Islet of Langerhans (tissue), 1 donor: ENCODE data around the gene STARD7.
"Not testable (repeated sequence)": the region's sequence is repeated elsewhere in the genome, so short reads cannot be mapped to it uniquely, and the experiment has no call there.

Experiments
- FAIRE-seq: peaks from one replicate; lab custom pipeline; 2011; peaks lifted over from hg19 to GRCh38; lab: Jason Lieb, UNC

Gene STARD7

DNA sequence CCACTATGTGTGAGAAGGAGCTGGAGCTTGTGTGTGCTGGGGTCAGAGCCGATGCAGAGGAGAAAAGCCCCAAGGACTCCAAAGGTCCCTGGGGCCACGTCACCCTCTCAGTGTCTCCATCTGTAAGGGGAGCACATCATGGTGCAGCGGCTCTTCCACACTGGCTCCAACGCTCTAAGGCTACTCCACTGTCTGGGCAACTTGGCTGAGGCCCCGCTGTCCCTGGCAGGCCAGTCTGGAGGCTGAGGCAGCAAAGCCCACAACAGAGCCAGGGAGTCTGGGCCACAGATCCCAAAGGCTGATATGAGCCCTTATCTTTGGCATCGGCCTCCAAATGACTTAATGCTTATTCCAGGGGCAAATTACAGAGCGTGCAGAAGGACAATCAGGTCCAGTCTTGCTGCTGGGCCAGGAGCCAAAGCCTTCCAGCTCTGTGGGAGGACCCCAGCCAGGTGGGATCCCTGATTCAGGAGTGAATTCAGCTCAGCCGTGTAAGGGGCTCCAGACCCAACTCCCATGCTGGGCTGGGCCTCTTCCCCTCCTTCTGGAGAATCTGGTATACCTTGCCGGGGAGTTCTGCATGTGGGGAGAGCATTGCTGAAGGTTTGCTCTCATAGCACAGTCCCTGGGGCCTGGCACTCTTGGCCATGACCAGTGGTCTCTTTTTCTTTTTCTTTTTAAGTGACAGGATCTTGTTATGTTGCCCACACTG lies 61.6 kb downstream of the STARD7 start:
- no peak for FAIRE-seq

DNA sequence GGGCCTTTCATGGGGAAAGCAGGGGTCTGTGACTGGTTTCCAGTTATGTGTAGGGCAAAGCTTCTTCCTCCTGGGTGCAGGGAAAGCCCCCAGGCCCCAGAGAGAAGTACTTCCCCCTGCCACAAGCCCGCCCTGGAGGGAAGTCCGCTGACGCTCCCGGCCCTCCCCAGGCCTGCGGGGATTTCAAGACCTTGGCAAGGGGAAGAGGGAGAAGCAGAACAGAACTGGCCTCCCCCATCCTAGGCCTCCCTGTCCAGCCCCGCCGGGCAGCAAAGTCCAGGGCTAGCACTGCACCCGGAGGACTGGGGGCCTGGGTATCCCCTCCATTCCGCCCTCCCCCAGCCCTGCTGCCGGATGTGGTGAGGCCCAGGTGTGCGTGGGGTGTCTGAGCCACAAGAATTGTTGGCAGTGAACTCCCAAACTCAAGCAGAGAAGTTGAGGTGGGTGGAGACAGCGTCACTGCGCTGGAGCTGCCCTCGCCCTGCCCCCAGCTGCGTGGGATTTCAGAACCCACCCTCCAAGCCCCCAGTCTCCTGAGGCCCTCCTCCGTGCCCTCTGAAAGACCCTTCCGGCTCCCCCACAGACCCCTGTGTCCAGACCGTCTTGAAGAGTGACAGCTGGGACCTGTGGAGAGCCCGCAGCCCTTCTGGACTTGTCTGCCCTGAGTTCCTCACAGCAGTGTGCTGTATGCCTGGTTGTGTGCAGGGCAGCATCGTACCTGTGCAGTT lies 62.3 kb downstream of the STARD7 start:
- no peak for FAIRE-seq

DNA sequence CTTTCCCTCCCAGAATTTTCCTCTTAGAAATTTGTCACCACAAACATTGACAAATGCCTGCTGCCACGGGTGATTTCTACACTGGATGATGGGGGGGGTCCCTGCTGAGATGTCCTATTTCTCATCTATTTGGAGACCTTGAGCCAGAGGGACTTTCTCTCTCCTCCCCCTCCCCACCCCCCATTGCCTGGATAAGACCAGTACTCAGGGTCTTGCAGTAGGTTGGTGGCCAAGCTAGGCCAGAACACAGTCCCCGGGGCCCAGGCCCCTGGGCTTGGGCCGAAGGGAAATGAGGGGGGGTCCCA lies 62.8 kb downstream of the STARD7 start:
- FAIRE-seq, result no peak

DNA sequence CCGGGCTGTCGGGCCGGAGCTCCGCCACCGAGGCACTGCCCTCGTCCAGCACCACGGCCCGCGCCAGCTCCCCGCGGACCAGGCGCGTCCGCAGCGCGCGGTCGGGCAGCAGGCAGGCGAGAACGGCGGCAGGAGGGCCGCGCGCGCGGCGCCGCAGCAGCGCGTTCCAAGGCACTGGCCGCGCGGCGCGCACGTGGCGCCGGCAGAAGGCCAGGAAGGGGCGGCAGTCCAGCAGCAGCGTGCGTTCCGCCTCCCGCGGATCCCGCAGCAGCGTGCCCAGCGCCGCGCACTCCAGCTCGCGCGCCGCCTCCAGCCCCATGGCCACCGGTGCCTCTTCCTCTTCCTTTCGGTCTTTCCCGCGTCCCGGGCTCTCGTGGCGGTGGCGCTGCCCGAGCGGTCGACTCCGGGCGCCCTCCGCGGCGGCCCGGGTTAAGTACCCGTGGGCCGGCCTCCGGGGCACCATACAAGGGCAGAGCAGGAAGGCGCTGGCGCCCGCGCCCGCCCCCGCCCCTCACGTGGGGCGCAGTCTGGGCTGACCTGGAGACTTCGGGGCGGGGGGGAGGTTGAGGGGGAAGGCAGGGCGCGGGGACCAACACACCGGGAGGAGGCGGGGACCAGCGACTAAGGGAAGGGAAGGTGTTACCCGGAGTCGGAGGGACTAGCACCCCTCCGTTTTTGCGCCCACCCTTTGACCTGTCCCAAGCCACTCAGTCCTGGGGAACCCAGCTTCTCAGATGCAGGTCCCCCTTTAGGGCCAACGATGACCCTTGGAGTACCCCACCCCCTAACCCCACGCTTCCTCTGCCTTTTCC lies 63.4 kb downstream of the STARD7 start, which contains the start of gene DUSP2:
Gene DUSP2, minus strand, starts transcription at position 405 of the 812 bp plus-strand sequence. Its CDS starts 86 bp downstream, at position 319.
- FAIRE-seq, result no peak

DNA sequence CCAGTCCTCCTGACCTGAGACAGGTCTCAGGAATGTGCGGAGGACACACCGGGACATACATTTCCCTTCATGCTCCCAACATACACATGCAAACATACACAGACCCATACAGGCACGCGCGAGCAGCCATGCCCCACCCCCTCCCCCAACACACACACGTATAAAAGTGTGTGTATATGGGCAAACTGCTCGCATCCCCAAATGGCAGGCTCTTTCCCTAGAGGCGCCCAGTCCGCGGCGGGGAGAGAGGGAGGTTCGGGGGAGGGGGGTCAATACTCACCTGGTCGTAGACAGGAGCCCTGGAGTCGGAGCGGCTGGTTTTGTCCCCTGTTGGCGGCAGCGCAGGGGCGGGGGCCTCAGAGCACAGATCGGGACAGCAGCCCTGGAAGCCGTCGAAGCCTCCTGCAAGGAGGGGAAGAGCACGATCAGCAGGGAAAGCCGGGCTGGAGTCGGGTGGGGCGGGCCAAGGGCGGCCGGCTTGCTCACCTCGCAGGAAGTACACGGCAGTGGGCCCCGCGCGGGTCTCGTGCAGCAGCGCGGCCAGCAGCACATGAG lies 64.1 kb downstream of the STARD7 start:
- no peak for FAIRE-seq

DNA sequence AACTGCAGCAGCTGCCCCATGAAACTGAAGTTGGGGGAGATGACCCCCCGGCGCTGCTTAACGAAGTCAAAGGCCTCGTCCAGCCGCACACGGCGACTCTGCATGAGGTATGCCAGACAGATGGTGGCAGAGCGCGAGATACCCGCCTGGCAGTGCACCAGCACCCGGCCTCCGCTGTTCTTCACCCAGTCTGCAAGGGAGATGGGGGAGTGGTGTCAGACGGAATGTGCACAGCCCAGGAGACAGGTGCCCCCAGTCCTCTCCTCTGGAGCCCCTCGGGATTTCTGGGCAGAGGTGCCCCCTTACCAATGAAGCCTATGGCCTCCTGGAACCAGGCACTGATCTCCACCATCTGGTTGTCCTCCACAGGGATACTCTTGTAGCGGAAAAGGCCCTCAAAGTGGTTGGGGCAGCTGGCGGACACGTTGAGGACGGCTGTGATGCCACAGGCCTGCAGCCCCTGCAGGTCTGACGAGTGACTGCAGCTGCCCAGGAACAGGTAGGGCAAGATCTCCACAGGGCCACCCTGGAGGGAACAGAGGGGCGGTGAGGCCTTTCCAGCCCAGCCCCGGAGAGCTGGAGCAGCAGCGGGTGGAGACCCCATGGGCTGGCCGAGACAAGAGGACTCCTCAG lies 64.7 kb downstream of the STARD7 start:
- FAIRE-seq, result no peak

DNA sequence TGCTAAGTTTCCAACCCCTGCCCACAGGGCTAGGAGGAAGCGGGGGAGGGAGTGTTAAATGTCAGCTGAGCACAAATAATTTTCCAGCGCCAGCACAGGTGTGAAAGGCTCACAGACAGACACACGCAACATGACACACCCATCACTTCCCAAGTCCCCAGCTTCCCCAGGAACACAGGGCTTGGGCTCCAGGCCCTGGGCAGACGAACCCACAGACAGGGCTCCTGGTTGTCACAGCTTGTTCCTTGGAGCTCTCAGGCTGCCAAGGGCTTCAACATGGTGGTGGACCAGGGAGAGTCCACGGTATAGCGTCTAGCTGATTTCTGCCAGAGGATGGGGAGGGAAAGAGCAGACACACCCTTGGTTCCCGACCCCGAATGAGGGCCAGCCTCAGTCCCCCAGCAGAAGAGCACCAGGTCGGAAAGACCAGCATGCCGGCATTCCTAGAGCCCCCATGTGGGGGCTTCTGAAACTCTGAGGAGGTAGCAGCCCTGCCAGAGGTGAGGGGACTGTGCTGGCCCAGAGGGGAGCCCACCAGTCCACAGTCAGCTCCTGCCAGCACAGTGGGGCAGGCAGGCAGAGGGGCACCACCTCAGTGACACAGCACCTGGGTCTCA lies 65.3 kb downstream of the STARD7 start:
- FAIRE-seq, result no peak

DNA sequence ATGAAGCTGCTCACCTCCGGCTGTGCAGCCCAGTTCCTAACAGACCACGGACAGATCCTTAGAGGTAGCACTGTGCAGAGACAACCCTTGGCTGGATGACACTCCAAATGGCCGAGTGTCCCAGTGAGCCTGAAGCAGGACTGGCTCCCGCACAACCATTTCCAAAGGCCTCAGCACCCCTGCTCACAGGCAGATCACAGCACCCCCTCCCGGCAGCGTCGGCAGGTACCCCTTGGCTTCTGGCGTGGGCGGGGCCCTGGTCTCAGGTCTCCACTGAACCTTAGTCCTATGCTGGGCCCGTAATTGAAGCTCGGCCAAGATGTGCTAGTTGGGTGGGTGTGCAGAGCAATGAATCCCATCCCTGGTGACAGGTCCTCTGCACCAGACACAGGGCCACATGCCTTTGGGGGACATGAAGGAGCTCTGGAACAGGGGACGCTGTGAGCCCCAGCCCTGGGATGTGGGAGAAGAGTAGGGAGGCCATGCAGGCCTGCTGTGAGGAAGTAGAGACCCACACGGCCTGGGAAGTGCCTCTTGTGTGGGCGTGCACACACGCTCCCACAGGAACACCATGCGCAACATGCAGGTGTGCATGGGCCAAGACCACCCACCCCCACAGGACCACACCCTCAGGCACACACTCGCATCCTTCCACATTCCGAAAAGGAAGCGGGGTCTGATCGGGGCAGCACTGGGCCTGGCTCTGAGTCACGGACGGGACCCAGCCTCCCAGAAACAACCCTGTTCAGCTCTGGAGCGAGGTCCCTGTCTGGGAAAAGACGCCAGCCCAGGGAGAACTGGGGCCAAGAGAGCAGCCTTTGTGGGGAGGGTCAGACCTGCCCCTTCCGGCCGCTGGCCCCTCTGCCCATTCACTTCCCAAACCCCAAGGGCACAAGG lies 66.2 kb downstream of the STARD7 start:
- FAIRE-seq, result no peak

DNA sequence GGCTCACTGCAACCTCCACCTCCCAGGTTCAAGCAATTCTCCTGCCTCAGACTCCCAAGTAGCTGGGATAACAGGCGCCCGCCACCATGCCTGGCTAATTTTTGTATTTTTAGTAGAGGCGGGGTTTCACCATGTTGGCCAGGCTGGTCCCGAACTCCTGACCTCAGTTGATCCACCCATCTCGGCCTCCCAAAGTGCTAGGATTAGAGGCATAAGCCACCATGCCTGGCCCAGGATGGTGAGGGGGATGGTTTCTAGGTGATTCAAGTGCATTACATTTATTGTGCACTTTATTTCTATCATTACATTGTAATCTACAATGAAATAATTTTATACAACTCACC lies 67.0 kb downstream of the STARD7 start:
- FAIRE-seq, result not testable (repeated sequence)

DNA sequence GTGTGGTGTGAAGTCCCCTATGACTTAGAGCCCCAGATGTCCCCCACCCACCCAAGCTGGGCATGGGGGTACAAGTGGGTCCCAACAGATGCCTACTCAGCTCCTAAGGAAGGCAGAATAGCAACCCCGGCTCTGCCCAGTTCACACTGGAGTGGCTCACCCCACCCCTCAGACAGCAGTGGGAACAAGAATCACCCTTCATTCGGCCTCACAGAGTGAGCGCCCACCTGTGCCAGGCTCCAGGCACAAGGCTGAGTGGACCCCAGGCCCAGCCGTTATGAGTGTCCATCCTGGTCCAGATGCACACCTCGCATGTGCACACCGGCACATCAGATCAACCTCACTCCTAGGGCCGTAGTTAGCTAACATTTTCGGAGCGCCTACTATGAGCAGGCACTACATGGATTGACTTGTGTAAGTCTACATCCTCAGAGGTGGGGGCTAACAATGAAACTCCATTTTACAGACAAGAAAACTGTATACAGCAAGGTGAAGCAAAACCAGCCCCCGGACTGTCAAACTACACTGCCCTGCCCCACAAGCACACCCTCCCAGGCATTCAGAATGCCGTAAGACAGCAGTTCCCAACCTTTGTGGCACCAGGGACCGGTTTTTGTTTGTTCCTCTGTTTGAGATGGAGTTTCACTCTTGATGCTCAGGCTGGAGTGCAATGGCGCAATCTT lies 67.5 kb downstream of the STARD7 start:
- FAIRE-seq, result no peak

DNA sequence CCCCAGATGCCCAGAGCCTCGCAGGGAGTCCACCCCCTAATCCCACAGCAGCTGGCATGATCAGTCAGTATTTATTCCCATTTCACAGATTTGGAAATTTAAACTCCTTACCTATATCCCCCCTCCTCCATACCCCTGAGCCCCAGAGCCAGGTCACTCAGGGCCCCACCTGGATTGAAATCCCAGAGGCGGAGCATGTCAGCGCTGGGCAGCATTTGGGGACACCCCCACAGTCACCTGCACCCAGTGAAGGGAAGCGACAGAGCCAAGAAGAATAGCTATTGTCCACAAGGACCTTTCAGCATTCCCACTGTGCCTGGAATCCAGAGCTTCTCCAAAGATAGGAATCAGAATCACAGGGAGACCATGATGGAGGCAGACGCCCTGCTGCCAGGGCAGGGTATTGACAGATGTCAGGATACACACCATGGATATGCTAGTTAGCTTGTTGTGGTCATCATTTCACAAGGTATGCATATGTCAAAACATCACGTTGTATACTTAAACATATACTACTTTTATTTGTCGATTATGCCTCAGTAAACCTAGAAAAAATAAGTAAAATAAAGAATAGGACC lies 69.4 kb downstream of the STARD7 start:
- no peak for FAIRE-seq

DNA sequence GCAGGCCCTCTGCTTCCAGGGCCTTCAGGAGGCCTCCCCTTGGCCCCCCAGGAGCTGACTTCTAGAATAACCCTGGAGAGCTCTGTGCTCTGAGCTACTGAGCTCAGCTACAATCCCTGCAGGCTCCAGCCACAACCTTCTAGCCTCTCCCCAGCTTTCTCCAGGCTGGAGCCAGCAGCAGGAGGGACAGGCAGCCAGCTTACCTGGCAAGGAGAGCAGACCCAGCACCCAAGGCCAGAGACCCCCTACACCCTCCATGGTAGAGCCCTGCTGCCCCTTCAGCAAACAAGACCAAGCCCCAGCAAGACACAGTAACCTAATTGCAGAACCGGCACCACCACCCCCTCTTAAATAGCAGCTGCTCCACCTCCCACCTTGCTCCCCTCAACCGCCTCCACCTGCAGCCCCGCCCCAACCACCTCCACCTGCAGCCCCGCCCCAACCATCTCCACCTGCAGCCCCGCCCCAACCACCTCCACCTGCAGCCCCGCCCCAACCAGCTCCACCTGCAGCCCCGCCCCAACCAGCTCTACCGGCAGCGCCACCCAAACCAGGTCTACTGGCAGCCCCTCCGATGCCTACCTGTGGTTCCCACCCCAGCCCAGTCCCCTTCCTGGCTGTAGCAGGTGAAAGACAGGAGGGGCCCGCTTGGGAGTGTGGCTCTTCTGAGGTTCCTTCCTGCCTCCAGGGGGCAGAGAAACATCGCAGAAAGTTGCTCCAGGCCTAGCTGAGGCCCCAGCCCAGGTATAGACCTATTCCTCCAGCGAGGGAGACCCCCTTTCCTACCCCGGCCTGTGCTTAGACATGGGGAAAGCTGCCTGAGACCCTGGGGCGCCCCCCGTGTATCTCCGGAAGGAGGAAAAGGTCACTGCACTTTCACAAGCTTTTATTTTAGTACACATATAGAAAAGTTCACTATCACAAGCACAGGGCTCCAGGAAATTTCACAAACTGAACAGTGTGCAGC lies 70.2 kb downstream of the STARD7 start, which contains the start of gene ASTL:
Gene ASTL, minus strand, starts transcription at position 324 of the 967 bp plus-strand sequence. Its CDS starts 66 bp downstream, at position 258.
- FAIRE-seq, result no peak

DNA sequence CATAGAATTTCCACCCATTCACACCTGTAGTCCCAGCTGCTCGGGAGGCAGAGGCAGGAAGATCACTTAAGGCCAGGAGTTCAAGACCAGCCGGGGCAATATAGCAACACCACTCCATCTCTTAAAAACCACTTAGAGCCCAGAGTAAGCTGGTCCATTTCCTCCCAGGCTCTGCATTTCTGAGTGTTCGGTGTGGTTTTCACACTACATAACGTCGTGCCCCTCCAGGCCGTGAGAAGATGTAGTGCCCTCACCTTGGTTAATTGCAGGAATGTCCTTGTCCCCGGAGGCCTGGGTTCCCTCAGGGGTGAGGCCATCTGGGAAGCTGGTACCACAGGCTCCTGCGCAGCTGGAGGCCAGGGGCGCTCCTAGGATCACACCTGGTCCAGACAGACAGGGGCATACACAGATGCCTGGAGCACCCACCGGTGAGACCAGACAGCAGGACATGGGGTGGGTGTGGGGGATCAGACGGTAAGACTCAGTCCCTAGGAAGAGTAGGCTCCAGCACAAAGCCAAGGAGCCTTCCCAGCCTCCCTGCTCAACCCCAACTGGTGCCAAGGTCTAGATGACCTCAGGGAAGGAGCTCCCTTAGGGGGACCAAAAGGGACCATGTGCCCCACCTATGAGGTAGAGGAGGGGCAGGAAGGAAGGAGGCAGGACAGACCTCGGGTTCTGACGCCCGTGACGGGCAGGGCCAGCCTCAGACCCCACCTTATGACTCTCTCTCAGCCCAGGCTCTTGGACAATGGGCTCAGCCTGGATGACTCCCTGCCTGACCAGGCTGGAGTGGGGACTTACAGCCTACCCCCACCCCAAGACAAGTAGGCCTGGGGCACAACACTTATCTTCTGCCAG lies 71.1 kb downstream of the STARD7 start:
- no peak for FAIRE-seq

DNA sequence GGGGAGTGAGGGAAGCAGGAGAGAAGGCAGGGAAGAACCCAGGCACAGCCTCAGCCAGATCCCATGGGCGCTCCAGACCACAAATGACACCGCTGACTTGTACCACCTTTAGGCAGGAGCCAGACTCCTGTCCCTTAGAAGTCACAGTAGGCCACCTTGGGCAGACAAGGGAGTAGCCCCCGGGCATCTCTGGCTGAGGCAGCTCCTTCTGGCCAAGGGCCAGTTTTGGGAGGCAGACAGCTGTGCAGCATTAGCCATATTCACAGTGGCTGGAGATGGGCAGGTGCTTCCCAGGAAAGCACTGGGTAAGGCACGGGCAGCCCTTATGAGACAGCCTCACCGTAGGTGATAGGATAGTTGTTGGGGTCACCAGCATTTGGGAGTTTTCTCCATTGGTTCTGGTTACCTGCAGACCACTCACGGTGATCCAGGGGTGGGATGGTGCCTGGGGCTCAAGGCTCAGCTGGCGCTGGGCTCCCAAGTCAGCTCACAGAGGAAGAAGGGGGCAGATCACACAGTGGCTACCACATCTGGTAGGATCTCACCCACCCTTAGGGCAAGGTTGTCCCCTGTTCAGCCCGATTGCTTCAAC lies 72.4 kb downstream of the STARD7 start:
- no peak for FAIRE-seq

DNA sequence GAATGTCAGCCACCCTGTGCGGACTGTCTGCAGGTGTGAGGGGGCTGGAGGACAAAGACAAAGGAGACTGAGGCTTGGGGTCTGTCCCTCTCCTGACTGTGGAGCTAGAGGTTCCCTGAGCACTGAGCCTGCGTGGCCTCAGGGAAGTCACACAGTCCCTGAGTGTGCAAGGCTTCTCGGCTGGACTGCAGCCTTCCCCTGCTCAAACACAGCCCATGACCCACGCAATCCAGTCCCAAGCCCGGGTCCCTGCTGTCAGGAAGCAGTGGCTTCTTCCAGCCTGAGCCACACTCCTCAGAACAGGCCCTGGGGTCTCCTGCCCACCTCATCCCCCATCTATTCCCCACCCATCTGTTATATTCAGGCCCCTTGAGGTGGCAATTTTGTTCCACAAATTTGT lies 73.0 kb downstream of the STARD7 start:
- no peak for FAIRE-seq

DNA sequence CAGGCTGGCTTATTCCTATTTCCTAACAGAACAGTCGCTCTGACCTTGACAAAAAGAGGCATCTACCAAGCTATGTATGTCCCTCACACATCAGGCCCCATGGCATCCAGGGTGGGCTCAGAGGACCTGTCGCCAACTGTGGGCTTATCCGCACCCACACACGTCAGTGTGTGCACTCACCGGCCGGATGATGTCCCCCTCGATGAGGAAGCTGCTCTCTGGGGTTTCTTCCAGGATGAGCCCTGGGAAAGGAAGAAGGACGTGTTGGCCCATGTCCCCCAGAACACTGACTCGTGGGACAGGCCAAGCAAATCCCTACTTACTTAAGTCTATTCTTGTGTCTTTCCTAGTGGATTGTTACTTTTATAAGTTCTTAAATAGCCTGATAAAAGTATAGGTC lies 73.5 kb downstream of the STARD7 start:
- FAIRE-seq, result no peak
